H1 (cell line): Measurements from ENCODE around the gene LYPD6.

Experiments
- ATF2 ChIP-seq: IDR thresholded peaks from 2 replicates; pipeline ENCODE4 v1.6.1; 2012; ENCODE audit warnings: low read length, inconsistent platforms
- BRCA1 ChIP-seq: IDR thresholded peaks from 2 replicates; pipeline ENCODE4 v1.6.1; 2012; ENCODE audit warnings: low read depth, low read length, improper control_type of control experiment
- CHD2 ChIP-seq: IDR thresholded peaks from 2 replicates; pipeline ENCODE4 v1.6.1; 2012; ENCODE audit warnings: low read length, improper control_type of control experiment
- CTCF ChIP-seq, 3 experiments: IDR thresholded peaks; 1 replicate in 2 of 3; 2 replicates in 1 of 3; pipeline versions ENCODE4 v1.5.1 to v1.6.1; 2011; ENCODE audit warnings: low read length in 3 of 3, mild to moderate bottlenecking in 3 of 3, inconsistent platforms in 2 of 3, low read depth in 1 of 3, moderate library complexity in 1 of 3; ENCODE audit not compliant: insufficient read depth in 1 of 3; ENCODE audit errors: control extremely low read depth in 1 of 3
- JUN ChIP-seq: IDR thresholded peaks from 2 replicates; pipeline ENCODE4 v1.6.1; 2011; ENCODE audit warnings: low read depth, mild to moderate bottlenecking, improper control_type of control experiment, low read length
- PHF8 ChIP-seq: fragments of 200-600 bp; sonication (generic); conservative IDR thresholded peaks from 2 replicates; pipeline ENCODE4 v1.7.1; 2012; ENCODE audit warnings: low read depth, mild to moderate bottlenecking, inconsistent platforms, low read length, moderate library complexity
- POLR2A ChIP-seq, 2 experiments: IDR thresholded peaks; 1 replicate in 1 of 2; 2 replicates in 1 of 2; pipeline ENCODE4 v1.6.1; 2011; ENCODE audit warnings: low read depth in 2 of 2, low read length in 2 of 2, mild to moderate bottlenecking in 2 of 2; ENCODE audit errors: control extremely low read depth in 1 of 2
- RFX5 ChIP-seq: IDR thresholded peaks from 2 replicates; pipeline ENCODE4 v1.6.1; 2011; ENCODE audit warnings: low read depth, low read length, improper control_type of control experiment, borderline replicate concordance
- RNF2 ChIP-seq: fragments of 200-900, 300-1000 bp; sonication (generic); IDR thresholded peaks from 2 replicates; pipeline ENCODE4 v1.7.1; 2016; ENCODE audit warnings: borderline replicate concordance, low read depth, mild to moderate bottlenecking, antibody characterized with exemption, low read length; ENCODE audit not compliant: poor library complexity, severe bottlenecking; ENCODE audit errors: missing control alignments
- ZNF274 ChIP-seq: IDR thresholded peaks from 2 replicates; pipeline ENCODE4 v1.7.0; 2012; ENCODE audit warnings: low read length, borderline replicate concordance; ENCODE audit errors: extremely low read depth

GRCh38 chr2:149307014-149307413 lies 23.4 kb upstream of the LYPD6 start:
- no peak for TF ChIP-seq PHF8
- no peak for TF ChIP-seq RFX5
- no peak for TF ChIP-seq JUN
- no peak for TF ChIP-seq POLR2A (IDR thresholded peaks at IDR 0.05; ENCODE audit: control extremely low read depth in 1 of 2, low read depth in 2 of 2, low read length in 2 of 2)
- no peak for TF ChIP-seq BRCA1
- TF ChIP-seq CTCF (IDR thresholded peaks at IDR 0.05; ENCODE audit: control extremely low read depth in 1 of 3, insufficient read depth in 1 of 3, low read depth in 1 of 3, low read length in 3 of 3) = no peak
- TF ChIP-seq RNF2 = no peak
- no peak for TF ChIP-seq CHD2
- no peak for TF ChIP-seq ATF2
- no peak for TF ChIP-seq ZNF274
